Osteocyte (in vitro differentiated cells): ENCODE results near the gene IL1R1. TPM values are rescaled to one million over a fixed set of nuclear protein-coding genes. Genes with fewer than 3 reads are reported as not detected.

Source experiments
- DNase-seq: peaks from one replicate; pipeline ENCODE4 v3.0.0; 2021; ENCODE audit warnings: mixed read lengths; ENCODE audit not compliant: unreplicated experiment; ENCODE audit errors: extremely low spot score
- H3K27ac Mint-ChIP-seq: one replicate; pipeline ENCODE4 v1.8.0; 2021; ENCODE audit warnings: mild to moderate bottlenecking, mixed read lengths; ENCODE audit not compliant: unreplicated experiment
- H3K27me3 Mint-ChIP-seq: one replicate; pipeline ENCODE4 v1.8.0; 2021; ENCODE audit warnings: mixed read lengths; ENCODE audit not compliant: unreplicated experiment
- H3K36me3 Mint-ChIP-seq: one replicate; pipeline ENCODE4 v1.8.0; 2021; ENCODE audit warnings: mixed read lengths; ENCODE audit not compliant: unreplicated experiment
- H3K4me1 Mint-ChIP-seq: one replicate; pipeline ENCODE4 v1.8.0; 2021; ENCODE audit warnings: mixed read lengths; ENCODE audit not compliant: unreplicated experiment
- H3K4me3 Mint-ChIP-seq: one replicate; pipeline ENCODE4 v1.8.0; 2021; ENCODE audit warnings: mild to moderate bottlenecking, moderate library complexity, mixed read lengths; ENCODE audit not compliant: unreplicated experiment
- H3K9me3 Mint-ChIP-seq: one replicate; pipeline ENCODE4 v1.8.0; 2021; ENCODE audit warnings: mixed read lengths; ENCODE audit not compliant: unreplicated experiment
- CTCF ChIP-seq: fragments of 200-600 bp; sonication (generic); IDR thresholded peaks from 2 replicates; pipeline ENCODE4 v1.5.0; 2021; ENCODE audit warnings: antibody characterized with exemption, mild to moderate bottlenecking, moderate library complexity
- total RNA-seq: library from RNA; stranded (reverse); gene quantifications from 2 replicates; pipeline ENCODE4 v1.2.1, GENCODE V29; 2021

IL1R1 gene
- total RNA-seq, 1 donor from 2014 or later = 59.8 TPM

GRCh38 chr2:102109016-102109415 is 33.5 kb upstream of the IL1R1 start:
- Mint-ChIP-seq H3K36me3 (peaks cover 3% of the 10 kb centered on the region), H3K4me1 (peaks cover 43% of the 10 kb centered on the region), H3K4me3 (no peak overlapping the region), H3K27ac (no peak overlapping the region), H3K27me3 (no peaks in the 10 kb centered on the region), H3K9me3 (peaks cover 3% of the 10 kb centered on the region)
- DNase-seq = no peak
- no peak for TF ChIP-seq CTCF

- no peak for DNase-seq
- H3K4me1 Mint-ChIP-seq = peaks cover 43% of the 10 kb centered on the region
- no peak for TF ChIP-seq CTCF
Observed at GRCh38 chr2:102110171-102110570, 32.4 kb upstream of the IL1R1 start.

GRCh38 chr2:102110596-102111334 is 31.8 kb upstream of the IL1R1 start:
- H3K4me3 Mint-ChIP-seq = no peak overlapping the region
- DNase-seq = no peak
- TF ChIP-seq CTCF = no peak
- H3K27me3 Mint-ChIP-seq = no peaks in the 10 kb centered on the region
- no peak overlapping the region for H3K27ac Mint-ChIP-seq
- H3K9me3 Mint-ChIP-seq = peaks cover 3% of the 10 kb centered on the region
- H3K4me1 Mint-ChIP-seq = peaks cover 48% of the 10 kb centered on the region
- peaks cover 3% of the 10 kb centered on the region for H3K36me3 Mint-ChIP-seq

More at GRCh38 chr2:102110171-102110570, 32.4 kb upstream of the IL1R1 start:
- H3K27ac Mint-ChIP-seq = no peak overlapping the region
- no peaks in the 10 kb centered on the region for H3K27me3 Mint-ChIP-seq
- peaks cover 3% of the 10 kb centered on the region for H3K9me3 Mint-ChIP-seq
- H3K36me3 Mint-ChIP-seq = peaks cover 3% of the 10 kb centered on the region
- no peak overlapping the region for H3K4me3 Mint-ChIP-seq

GRCh38 chr2:102111823-102112222 is 30.7 kb upstream of the IL1R1 start:
- no peak for TF ChIP-seq CTCF
- no peak for DNase-seq
- Mint-ChIP-seq H3K9me3 (peaks cover 3% of the 10 kb centered on the region), H3K27ac (no peak overlapping the region), H3K4me3 (no peak overlapping the region), H3K27me3 (no peaks in the 10 kb centered on the region), H3K4me1 (peaks cover 48% of the 10 kb centered on the region), H3K36me3 (peaks cover 3% of the 10 kb centered on the region)

- H3K27me3 Mint-ChIP-seq = no peaks in the 10 kb centered on the region
- DNase-seq = no peak
- H3K9me3 Mint-ChIP-seq = peaks cover 3% of the 10 kb centered on the region
- H3K36me3 Mint-ChIP-seq = peaks cover 3% of the 10 kb centered on the region
- H3K4me3 Mint-ChIP-seq = no peak overlapping the region
- peak overlapping the region; percentile 50 for H3K27ac Mint-ChIP-seq
- TF ChIP-seq CTCF = no peak
- H3K4me1 Mint-ChIP-seq = peaks cover 52% of the 10 kb centered on the region
Observed at GRCh38 chr2:102112271-102112670, 30.3 kb upstream of the IL1R1 start.
